GM19193 (cell line): Measurements from ENCODE around the gene IL4I1.
A peak's percentile ranks its signal among the peaks of the same experiment; 100 is the strongest.

Experiments
- POLR2A ChIP-seq: IDR thresholded peaks from 4 replicates; pipeline ENCODE4 v1.6.1; 2011; ENCODE audit not compliant: insufficient read depth, insufficient read length; ENCODE audit errors: extremely low read depth

IL4I1 gene

GRCh38 chr19:49896863-49897621, at the start of gene IL4I1:
Gene IL4I1 (minus strand): TSS chr19:49896887. CDS start chr19:49896160, 727 bp downstream.
- TF ChIP-seq POLR2A, result peak; percentile 78

- no peak for TF ChIP-seq POLR2A
These were observed 49.7 kb upstream of the IL4I1 start for GRCh38 chr19:49946415-49946814.

GRCh38 chr19:49940482-49940791, 43.8 kb upstream of the IL4I1 start:
- TF ChIP-seq POLR2A, result no peak

GRCh38 chr19:49939721-49940481, 43.2 kb upstream of the IL4I1 start:
- no peak for TF ChIP-seq POLR2A

GRCh38 chr19:49938662-49939061, 42.0 kb upstream of the IL4I1 start:
- TF ChIP-seq POLR2A, result no peak

GRCh38 chr19:49937750-49938381, 41.2 kb upstream of the IL4I1 start:
- TF ChIP-seq POLR2A, result no peak

GRCh38 chr19:49936549-49936948, 39.9 kb upstream of the IL4I1 start:
- TF ChIP-seq POLR2A, result no peak

- TF ChIP-seq POLR2A, result peak; percentile 12
These were observed 37.0 kb upstream of the IL4I1 start for GRCh38 chr19:49933643-49934042.

- no peak for TF ChIP-seq POLR2A
These were observed 36.0 kb upstream of the IL4I1 start for GRCh38 chr19:49932731-49933131.

- no peak for TF ChIP-seq POLR2A
These were observed 35.4 kb upstream of the IL4I1 start for GRCh38 chr19:49932041-49932451.

GRCh38 chr19:49931293-49932040, 34.8 kb upstream of the IL4I1 start:
- TF ChIP-seq POLR2A, result no peak

- no peak for TF ChIP-seq POLR2A
These were observed 33.9 kb upstream of the IL4I1 start for GRCh38 chr19:49930483-49931011.

- TF ChIP-seq POLR2A, result peak; percentile 98
These were observed 33.2 kb upstream of the IL4I1 start for GRCh38 chr19:49929611-49930482.

- TF ChIP-seq POLR2A, result peak; percentile 70
These were observed 32.5 kb upstream of the IL4I1 start, which contains the start of the genes ATF5 and NUP62 for GRCh38 chr19:49929121-49929610. Gene ATF5 (plus strand): TSS chr19:49929205. CDS start chr19:49930851, 1,646 bp downstream. Gene NUP62 (minus strand): TSS chr19:49929504. CDS start chr19:49909807, 19,697 bp downstream.
